HG02588 (cell line): ENCODE measurements around the gene PDGFRB.

Source experiments
- ATAC-seq: cut with Tn5 transposase; IDR thresholded peaks from one replicate; pipeline ENCODE4 v1.9.1; 2021; ENCODE audit warnings: mild to moderate bottlenecking, moderate library complexity; ENCODE audit not compliant: unreplicated experiment

PDGFRB gene

DNA sequence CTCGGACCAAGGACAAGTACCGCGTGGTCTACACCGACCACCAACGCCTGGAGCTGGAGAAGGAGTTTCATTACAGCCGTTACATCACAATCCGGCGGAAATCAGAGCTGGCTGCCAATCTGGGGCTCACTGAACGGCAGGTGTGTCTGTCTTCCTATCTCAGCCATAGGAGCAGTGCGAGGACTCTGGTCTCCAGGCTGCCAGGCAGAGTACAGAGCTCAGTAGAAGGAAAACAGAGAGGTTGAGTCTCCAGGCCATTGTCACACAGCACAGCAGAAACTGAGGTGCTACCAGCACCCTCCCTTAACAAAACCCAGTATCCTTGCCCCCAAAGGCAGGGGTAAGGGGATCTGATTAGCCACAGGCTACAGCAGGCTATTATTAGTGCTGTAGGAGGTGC, 27.1 kb upstream of the PDGFRB start:
- ATAC-seq: no peak

- ATAC-seq: no peak
Measured at GRCh38 chr5:150181766-150182545, 26.3 kb upstream of the PDGFRB start.

DNA sequence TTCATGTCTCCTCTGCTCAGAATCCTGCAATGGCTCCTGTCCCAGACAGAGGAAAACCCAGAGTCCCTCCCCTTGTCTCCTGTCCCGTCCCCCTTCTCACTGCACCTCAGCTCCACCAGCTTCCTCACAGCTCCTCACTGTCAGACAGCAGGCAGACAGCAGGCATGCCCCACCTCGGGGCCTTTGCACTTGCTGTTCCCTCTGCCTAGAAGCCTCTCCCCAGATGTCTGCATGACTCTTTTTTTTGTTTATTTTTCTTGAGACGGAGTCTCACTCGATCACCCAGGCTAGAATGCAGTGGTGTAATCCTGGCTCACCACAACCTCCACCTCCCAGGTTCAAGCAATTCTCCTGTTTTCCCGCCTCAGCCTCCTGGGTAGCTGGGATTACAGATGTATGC, 25.4 kb upstream of the PDGFRB start:
- no peak for ATAC-seq

DNA sequence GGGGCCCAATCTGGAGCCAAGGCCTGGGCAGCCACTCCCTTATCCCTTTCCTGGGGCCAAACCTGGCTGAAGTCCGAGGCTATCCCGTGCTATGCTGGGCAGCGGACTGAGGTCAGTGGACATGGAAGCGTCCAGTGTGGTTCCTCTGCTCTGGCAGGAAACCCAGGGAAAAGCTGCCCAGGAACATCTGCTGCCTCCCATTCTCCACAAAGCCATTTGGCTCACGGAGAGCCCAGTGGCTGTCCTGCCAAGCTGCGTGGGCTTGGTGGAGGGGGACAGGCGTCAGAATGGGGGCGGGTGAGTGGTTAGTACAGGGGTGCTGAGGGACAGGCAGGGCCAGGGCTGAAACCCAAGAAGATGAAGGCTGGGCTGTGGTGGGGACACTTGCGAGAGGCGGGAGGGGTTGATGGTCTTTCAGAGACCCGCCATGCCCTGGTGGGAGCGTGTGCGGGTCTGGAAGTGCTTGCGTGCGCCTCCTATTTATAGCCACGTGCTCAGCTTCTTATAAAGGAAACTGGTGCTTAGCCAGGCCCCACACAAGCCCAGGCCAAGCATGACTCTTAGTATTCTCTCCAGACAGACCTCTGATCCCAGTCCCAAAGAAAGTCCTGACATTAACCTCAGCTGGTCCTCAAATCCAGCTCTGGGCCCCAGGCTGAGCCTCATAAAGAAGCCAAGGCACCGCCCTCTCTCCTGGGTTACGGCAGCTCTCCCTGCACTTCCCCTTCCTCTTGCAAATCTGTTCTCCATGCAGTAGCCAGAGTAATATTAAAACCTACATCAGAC, 24.8 kb upstream of the PDGFRB start:
- ATAC-seq: no peak

- no peak for ATAC-seq
Measured at GRCh38 chr5:150179019-150179620, 23.5 kb upstream of the PDGFRB start.

GRCh38 chr5:150178262-150178661, 22.6 kb upstream of the PDGFRB start:
- no peak for ATAC-seq

DNA sequence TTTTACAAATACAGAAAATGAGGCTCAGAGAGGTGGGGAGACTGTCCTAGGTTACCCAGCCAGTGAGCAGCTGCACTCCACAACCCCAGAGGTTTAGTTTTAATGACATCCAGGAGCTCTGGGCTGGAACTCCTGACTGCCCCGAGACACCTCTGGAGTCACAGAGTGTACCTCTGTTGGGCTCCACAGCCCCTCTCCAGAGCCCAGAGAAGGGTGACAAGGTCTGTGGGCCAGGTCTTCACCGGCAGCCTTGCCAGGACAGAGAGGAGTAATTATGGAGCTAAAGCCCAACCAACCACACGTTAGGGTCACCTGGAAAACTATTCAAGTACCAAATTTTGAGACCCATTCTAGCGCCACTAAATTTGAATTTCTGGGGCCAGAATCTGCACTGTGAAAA, 22.1 kb upstream of the PDGFRB start:
- ATAC-seq: no peak

- ATAC-seq: no peak
Measured at GRCh38 chr5:150176745-150177477, 21.3 kb upstream of the PDGFRB start.

DNA sequence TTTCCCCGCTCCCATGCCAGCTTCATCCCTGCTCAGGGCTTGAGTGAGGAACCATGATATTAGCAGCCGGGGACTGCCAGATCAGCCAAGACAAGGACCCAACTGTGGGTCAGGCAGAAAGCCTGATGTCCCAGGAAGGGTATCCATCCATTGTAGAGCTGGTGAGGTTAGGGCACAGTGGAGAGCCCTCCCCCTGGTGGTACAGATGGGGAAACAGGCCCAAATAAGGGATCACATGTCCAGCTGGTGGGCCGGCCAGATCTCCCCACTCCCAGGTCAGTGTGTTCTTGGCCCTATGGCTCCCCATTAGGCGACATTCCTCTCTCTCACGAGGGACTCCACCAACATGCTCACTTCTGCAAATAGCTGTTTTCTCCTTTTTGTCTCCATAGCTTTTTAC, 19.9 kb upstream of the PDGFRB start:
- ATAC-seq: no peak

- ATAC-seq: no peak
Measured at GRCh38 chr5:150175076-150175475, 19.4 kb upstream of the PDGFRB start.

DNA sequence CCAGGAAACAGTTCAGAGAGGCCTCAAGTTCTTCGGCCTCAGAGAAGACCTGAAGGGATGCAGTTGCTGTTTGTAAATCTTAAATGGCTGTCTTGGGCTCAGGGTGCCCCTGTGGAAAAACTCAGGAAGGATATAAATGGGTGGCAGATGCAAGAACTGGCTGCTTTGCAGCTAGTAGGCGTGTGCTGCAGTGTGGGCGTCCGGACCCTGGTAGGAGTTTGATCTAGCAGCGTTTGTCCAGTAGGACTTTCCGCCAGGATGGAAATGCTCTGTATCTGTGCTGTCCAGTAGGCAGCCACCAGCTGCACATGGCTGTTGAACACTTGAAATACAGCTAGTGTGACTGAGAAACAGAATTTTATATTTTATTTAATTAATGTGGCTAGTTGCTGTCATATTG, 18.6 kb upstream of the PDGFRB start:
- ATAC-seq: no peak

DNA sequence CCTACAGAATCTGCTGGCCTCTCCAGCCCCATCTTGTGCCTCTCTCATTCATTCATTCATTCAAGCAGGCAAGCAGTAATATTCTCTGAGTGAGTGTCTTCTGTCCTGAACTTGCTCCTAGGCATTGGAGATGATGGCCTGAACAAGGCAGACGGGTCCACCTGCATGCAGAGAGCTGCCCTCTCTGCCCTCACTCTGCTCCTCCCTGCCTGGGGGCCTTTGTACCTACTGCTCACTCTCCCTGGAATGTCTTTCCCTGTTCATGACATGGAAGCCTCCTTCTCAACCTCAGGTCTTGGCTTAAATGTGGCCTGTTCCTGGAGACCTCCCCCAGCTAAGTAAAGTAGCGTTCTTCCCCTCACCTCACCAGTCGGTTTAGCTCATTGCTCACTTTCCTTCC, 17.5 kb upstream of the PDGFRB start:
- ATAC-seq: no peak

GRCh38 chr5:150172556-150172955, 16.9 kb upstream of the PDGFRB start:
- no peak for ATAC-seq

GRCh38 chr5:150172145-150172544, 16.5 kb upstream of the PDGFRB start:
- ATAC-seq: no peak

- no peak for ATAC-seq
Measured at GRCh38 chr5:150168864-150169263, 13.2 kb upstream of the PDGFRB start.

DNA sequence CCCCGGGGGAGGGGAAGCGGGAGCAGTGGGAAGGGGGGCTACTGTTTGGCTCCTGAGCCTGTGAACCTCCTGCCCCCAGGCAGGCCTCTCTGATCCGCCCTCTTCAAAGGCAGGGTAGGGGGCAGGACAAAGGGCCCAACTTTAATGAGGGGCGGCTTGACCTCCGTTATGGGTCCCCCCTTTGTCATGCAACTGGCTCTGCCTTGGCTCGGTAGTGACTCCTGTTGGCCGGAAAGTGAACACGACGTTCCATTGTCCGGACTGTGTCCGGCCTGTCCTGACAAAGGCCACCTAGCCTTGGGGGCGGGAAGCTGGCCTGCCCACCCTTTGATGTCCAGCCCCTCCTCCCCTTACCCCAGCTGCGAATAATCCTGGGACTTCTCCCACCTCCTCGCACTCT, 12.3 kb upstream of the PDGFRB start:
- ATAC-seq: no peak

DNA sequence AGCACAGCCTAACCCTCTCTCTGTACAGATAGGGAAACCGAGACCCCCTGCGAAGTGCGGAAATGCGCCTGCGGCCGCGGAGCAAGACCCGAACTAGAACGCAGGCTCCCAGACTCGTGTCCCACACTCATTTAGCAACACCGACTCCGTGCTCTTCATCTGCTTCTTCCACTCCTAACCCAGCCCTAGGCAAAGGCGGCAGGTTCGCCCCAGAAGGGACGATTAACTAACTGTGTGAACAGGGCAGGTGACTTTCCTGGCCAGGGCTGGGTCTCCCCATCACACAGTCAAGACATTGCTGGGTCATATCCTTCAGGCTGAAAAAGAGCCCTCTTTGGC, 11.8 kb upstream of the PDGFRB start:
- no peak for ATAC-seq

DNA sequence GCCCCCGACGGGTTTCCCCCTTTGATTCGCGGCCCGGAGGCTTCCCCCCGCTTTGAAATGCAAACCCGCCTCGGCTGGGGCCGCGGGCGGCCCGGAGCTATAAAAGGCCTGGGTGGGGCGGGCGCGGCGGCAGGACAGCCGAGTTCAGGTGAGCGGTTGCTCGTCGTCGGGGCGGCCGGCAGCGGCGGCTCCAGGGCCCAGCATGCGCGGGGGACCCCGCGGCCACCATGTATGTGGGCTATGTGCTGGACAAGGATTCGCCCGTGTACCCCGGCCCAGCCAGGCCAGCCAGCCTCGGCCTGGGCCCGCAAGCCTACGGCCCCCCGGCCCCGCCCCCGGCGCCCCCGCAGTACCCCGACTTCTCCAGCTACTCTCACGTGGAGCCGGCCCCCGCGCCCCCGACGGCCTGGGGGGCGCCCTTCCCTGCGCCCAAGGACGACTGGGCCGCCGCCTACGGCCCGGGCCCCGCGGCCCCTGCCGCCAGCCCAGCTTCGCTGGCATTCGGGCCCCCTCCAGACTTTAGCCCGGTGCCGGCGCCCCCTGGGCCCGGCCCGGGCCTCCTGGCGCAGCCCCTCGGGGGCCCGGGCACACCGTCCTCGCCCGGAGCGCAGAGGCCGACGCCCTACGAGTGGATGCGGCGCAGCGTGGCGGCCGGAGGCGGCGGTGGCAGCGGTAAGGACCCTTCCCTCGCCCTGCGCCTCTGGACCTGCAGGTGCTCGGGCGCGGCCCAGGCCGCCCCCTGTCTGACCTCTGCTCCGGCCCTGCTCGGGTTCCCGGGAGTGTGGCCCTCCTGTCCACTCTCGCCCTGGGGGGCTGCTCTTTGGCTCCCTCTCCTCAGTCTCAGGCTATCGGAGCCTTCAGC, 11.2 kb upstream of the PDGFRB start, which contains the start of gene CDX1:
Gene CDX1, plus strand, starts transcription at position 129 of the 862 bp plus-strand sequence. Its CDS starts 99 bp downstream, at position 228.
- no peak for ATAC-seq

- ATAC-seq: no peak
Measured at GRCh38 chr5:150166037-150166649, 10.5 kb upstream of the PDGFRB start.
